Heart left ventricle (tissue), 13 donors: ENCODE results near the gene SLC22A7.

Experiments used
- POLR2A ChIP-seq, 2 donors: fragments of 450-650 bp; IDR thresholded peaks; one replicate each; pipeline ENCODE4 v1.6.1; 2017; ENCODE audit warnings: antibody characterized with exemption in 2 of 2, mild to moderate bottlenecking in 2 of 2, moderate library complexity in 2 of 2
- TF ChIP-seq, protein P1 (sequence below), 12 donors: fragments of 200-600 bp; sonication (generic) in 4 of 12; IDR thresholded peaks; one replicate each; pipeline versions ENCODE4 v1.5.0 to v1.8.0; 2018 to 2022; ENCODE audit warnings: antibody characterized with exemption in 12 of 12, mild to moderate bottlenecking in 5 of 12
- donor health status: ischemic (EF 13 %, LVEDD 7.1; RV severe dilation, severe dysfunction).
- donor health status: DM: no; HTN: yes; CAD: no.
- donor health status: DM: no; HTN: no; CAD: no.
- donor health status: ischemic (EF 25% LVEDD 6.9; RV normal size, moderate dysfunction).
- donor health status: ischemic (EF 25% LVEDD 5.7; RV mildly dilated, moderate dysfunction).
- donor health status: ischemic (EF 35%, LVEDD 5.7; RV mildly dilated, moderate dysfunction).
- donor health status: nonischemic (EF 11% LVEDD 7.7; RV severe dilation, severe dysfunction).
- donor health status: DM: yes; HTN: yes; CAD: no.
- donor health status: PGD.
- donor health status: ischemic (EF 29% LVEDD 5.4; RV normal size, mild dysfunction).
- donor health status: nonischemic (EF 23%, LVEDD 6.1; RV moderate dilation, normal function).

DNA sequence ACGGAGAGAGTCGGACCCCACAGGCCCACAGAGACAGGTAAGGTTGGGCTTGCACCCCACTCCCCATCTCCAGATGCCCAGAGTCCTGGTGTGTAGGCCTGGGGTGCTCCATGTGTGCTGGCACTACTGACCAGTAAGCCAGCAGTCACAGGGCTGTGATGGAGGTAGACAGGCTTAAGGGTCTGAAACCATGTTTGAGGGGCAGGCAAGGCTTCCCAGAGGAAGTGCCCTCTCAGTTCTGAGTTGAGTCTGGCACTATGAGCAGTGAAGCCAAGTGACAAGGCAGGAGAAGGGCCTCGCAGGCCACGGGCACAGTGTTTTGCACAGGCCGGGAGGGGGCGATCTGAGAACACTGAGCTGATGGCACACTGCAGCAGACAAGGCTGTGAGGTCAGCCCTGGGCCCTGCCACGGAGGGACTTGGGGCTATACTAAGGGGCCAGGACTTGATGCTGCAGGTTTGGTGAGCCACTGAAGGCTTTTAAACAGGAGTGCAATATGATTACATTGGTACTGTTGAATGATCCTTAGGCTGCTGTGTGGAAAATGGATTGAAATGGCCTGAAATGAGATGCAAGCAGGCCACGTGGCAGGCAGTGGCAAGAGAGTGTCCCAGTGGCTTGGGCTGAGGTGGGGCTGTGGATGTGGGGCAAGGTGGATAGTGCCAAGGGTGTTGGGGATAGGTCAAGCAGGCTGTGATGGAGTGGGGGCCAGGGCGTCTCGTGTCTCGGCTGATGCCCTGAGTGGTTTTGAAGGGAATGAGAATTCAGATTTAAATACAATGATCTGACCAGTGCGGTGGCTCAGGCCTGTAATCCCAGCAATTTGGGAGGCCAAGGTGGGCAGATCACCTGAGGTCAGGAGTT, 34.5 kb upstream of the SLC22A7 start:
- TF ChIP-seq, protein P1, sequence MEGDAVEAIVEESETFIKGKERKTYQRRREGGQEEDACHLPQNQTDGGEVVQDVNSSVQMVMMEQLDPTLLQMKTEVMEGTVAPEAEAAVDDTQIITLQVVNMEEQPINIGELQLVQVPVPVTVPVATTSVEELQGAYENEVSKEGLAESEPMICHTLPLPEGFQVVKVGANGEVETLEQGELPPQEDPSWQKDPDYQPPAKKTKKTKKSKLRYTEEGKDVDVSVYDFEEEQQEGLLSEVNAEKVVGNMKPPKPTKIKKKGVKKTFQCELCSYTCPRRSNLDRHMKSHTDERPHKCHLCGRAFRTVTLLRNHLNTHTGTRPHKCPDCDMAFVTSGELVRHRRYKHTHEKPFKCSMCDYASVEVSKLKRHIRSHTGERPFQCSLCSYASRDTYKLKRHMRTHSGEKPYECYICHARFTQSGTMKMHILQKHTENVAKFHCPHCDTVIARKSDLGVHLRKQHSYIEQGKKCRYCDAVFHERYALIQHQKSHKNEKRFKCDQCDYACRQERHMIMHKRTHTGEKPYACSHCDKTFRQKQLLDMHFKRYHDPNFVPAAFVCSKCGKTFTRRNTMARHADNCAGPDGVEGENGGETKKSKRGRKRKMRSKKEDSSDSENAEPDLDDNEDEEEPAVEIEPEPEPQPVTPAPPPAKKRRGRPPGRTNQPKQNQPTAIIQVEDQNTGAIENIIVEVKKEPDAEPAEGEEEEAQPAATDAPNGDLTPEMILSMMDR (IDR thresholded peaks at IDR 0.05), result peak; percentile 58 to 77 (median 68)
- TF ChIP-seq POLR2A (IDR thresholded peaks at IDR 0.05), result no peak
